ENCODE results near the gene MT1E. TPM values are rescaled to one million over a fixed set of nuclear protein-coding genes. Genes with fewer than 3 reads are reported as not detected.
"Not testable (repeated sequence)": the region's sequence is repeated elsewhere in the genome, so short reads cannot be mapped to it uniquely, and the experiment has no call there.

MT1E gene
- 100 to 1,000 TPM in 1 of 3 donors, 10 to 100 TPM in 2; 49.1 to 122 (median 71.4) TPM for total RNA-seq

DNA sequence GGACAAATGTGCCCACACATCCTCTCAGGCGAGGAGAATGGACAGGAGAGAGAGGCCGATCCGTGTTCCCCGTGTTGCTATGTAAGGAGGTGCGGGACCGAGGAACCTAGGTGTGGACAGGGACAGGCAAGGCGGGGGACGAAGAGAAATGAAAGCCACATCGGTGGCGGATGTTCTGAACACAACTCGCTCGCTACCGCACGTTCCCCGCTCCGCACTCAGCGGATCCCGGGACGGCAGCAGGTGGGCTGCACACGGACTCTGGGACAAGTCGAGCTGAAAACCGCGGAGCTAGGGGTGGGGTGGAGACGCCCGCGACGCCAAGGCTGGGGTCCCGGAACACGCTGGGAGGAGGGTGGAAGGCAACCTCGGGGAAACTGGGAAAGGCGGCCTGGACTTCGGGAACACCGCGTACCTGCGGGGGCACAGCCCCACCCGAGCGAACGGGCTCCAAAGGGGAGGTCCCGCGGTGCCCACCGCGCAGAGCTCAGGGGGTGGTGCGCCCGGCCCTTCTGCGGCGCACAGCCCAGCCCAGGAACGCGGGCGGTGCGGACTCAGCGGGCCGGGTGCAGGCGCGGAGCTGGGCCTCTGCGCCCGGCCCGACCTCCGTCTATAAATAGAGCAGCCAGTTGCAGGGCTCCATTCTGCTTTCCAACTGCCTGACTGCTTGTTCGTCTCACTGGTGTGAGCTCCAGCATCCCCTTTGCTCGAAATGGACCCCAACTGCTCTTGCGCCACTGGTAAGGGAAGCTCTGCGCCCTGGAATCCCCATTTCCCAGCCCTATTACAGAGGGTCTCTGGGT, at the start of gene MT1E:
Gene MT1E, plus strand, starts transcription at position 642 of the 803 bp plus-strand sequence. Its CDS starts 71 bp downstream, at position 713.
- no peak for DNase-seq
- peak; percentile 99 for ATAC-seq
- H3K36me3 Mint-ChIP-seq (ENCODE audit: insufficient read depth), result no peaks in the 10 kb centered on the region
- H3K4me3 Mint-ChIP-seq, result peak within 1 kb of the TSS; percentile 85
- H3K27me3 Mint-ChIP-seq (ENCODE audit: low read depth), result peaks cover 21% of the 10 kb centered on the region
- H3K9me3 Mint-ChIP-seq, result no peaks in the 10 kb centered on the region
- H3K4me1 Mint-ChIP-seq (ENCODE audit: low read depth), result peaks cover 9% of the 10 kb centered on the region

DNA sequence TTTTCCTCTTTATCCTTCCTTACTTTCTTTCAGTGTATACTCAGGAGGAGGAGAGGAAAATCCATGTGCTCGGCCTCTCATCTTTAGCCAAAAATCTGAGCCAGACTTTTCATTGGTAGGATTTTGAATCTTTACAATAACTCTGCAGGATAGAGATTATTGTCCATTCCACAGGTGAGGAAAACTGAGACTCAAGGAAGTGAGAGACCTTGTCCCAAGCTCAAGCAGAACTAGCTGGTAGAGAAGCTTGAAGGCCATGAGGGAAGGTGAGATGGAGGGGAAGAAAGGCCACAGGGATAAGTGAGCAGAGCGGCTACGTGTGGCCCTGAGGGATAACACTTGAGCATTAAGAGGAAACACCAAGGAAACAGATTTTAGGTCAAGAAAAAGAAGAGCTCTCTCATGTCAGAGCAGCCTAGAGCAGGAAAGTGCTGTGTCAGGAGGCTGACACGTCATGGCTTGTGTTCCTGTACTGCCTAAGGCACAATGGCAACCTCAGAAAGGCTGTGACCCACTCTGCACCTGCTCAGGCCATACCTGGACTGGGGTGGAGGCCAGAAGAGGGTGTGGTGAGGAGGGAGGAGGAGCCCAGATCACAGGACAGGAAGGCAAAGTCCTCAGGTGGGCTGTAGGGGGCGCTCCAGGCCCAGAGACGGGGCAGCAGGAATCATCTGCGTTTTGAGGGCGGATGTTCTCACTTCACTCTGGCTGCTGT, 48.8 kb upstream of the MT1E start:
- no peak overlapping the region for H3K4me3 Mint-ChIP-seq
- DNase-seq (peak; percentile 77), ATAC-seq (peak; percentile 100)
- peaks cover 6% of the 10 kb centered on the region for H3K9me3 Mint-ChIP-seq
- no peaks in the 10 kb centered on the region for H3K36me3 Mint-ChIP-seq (ENCODE audit: insufficient read depth)
- H3K4me1 Mint-ChIP-seq (ENCODE audit: low read depth), result peaks cover 4% of the 10 kb centered on the region
- H3K27me3 Mint-ChIP-seq (ENCODE audit: low read depth), result no peaks in the 10 kb centered on the region

DNA sequence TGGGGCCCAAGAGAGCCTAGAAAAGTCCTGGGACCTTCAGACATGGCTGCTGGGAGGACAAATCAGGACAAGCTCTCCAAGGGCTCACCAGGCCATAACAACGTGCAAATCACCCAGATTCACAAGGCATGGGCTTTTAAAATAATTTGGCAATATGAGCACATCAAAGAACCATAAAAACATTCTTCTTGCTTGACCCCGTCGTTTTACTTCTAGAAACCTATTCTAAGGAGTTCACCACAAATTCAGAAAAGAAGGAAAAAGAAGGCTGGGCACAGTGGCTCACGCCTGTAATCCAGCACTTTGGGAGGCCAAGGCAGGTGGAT, 48.3 kb upstream of the MT1E start:
- ATAC-seq (no peak), DNase-seq (no peak)
- Mint-ChIP-seq H3K4me3 (no peak overlapping the region), H3K4me1 (ENCODE audit: low read depth) (peaks cover 4% of the 10 kb centered on the region), H3K9me3 (peaks cover 6% of the 10 kb centered on the region), H3K36me3 (ENCODE audit: insufficient read depth) (no peaks in the 10 kb centered on the region), H3K27me3 (ENCODE audit: low read depth) (no peaks in the 10 kb centered on the region)

DNA sequence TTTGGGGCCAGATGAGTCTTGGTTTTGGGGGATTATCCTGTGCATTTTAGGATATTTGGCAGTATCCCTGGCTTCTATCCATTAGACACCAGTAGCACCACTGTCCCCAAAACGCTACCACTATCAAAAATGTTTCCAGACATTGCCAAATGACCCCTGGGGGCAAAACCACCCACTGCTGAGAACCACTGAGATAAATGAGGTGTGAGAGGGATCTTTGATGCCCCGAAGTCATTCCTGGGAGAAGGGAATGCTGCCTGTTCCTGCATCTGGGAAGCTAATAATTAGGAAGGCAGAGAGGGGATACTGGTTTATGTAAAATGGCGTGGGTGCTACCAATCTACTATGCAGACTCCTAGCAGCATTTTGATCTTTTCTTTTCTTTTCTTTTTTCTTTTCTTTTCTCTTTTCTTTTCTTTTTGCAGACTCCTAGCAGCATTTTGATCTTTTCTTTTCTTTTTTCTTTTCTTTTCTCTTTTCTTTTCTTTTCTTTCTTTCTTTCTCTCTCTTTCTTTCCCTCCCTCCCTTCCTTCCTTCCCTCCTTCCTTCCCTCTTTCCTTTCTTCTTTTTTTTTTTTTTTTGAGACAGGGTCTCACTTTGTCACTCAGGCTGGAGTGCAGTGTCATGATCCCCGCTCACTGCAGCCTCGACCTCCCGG, 45.1 kb upstream of the MT1E start:
- Mint-ChIP-seq H3K9me3 (no peaks in the 10 kb centered on the region), H3K27me3 (ENCODE audit: low read depth) (no peaks in the 10 kb centered on the region), H3K4me1 (ENCODE audit: low read depth) (peaks cover 4% of the 10 kb centered on the region), H3K36me3 (ENCODE audit: insufficient read depth) (no peaks in the 10 kb centered on the region), H3K4me3 (no peak overlapping the region)
- ATAC-seq (no peak), DNase-seq (no peak)

DNA sequence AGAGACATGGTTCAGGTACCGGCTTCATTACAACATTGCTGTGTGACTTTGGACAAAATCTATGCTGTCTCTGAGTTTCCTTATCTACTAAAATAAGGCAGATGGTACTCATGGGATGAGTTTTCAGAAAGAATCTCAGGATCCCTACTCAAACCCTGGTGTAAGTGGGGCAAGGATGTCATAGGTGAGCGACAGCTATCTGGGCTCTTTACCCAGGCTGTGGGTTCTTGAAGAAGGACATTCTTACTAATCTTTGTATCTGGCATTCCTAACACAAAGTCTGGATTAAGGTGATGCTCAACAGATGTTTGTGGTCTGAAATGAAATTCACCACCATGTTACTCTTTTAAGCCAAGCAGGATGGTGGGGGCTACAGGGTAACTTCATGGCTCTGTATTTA, 42.7 kb upstream of the MT1E start:
- not testable (repeated sequence) for H3K36me3 Mint-ChIP-seq (ENCODE audit: insufficient read depth); H3K9me3 Mint-ChIP-seq; ATAC-seq; H3K27me3 Mint-ChIP-seq (ENCODE audit: low read depth); DNase-seq; H3K4me1 Mint-ChIP-seq (ENCODE audit: low read depth); H3K4me3 Mint-ChIP-seq

DNA sequence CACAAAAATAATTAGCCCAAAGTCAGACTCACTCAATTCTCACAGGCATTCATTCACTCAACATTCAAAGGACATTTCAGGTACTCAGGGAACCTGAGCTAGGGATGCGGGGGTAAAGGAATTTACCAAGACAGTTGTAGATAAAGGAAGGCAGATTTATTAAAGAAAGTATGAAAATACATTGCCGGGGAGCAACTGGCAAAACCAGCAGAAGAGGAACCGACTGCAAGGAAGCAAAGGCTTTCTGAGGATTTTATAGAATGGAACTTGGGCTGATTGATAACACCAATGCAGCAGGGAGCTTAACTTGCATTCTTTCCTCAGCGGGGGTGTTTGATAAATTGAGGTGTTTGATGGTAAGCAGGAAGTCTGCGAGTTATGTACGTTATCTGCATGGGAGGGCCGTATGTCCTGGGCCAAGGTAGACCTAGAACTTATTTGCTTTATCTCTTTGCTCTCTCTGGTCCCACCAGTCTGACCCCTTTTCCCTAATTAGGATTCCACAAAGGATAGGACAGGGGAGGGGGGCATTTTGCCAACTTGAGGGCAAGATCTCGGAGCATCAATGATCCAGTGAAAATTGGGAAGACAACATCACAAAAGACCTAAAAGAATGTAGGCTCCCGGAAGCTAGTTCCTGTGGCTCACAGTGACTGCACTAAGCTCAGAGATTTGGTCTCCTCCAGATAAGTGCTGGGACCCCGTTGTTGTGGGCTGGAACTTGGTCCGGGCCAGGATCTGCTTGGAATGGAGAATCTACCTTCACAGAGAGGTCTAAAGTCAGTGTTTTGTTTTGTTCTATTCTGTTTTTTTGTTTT, 42.0 kb upstream of the MT1E start:
- Mint-ChIP-seq H3K9me3 (no peaks in the 10 kb centered on the region), H3K4me1 (ENCODE audit: low read depth) (no peaks in the 10 kb centered on the region), H3K4me3 (no peak overlapping the region), H3K27me3 (ENCODE audit: low read depth) (peaks cover under 1% of the 10 kb centered on the region), H3K36me3 (ENCODE audit: insufficient read depth) (no peaks in the 10 kb centered on the region)
- ATAC-seq (no peak), DNase-seq (no peak)

DNA sequence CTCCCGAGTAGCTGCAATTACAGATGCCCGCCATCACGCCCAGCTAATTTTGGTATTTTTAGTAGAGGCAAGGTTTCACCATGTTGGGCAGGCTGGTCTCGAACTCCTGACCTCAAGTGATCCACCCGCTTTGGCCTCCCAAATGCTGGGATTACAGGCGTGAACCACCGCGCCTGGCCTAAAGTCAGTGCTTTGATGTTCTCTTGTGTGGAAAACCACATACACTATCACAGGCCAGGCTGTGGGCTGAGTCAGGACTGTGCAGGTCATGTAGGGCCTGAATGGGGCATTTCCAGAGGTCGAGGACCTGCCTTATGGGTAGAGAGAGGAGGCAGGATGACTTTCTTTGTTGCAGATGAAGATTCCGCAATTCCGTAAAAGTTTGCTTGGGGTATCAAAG, 41.3 kb upstream of the MT1E start:
- H3K9me3 Mint-ChIP-seq, result no peaks in the 10 kb centered on the region
- H3K36me3 Mint-ChIP-seq (ENCODE audit: insufficient read depth), result no peaks in the 10 kb centered on the region
- ATAC-seq (no peak), DNase-seq (no peak)
- H3K4me3 Mint-ChIP-seq, result no peak overlapping the region
- H3K4me1 Mint-ChIP-seq (ENCODE audit: low read depth), result peaks cover 4% of the 10 kb centered on the region
- peaks cover 4% of the 10 kb centered on the region for H3K27me3 Mint-ChIP-seq (ENCODE audit: low read depth)

DNA sequence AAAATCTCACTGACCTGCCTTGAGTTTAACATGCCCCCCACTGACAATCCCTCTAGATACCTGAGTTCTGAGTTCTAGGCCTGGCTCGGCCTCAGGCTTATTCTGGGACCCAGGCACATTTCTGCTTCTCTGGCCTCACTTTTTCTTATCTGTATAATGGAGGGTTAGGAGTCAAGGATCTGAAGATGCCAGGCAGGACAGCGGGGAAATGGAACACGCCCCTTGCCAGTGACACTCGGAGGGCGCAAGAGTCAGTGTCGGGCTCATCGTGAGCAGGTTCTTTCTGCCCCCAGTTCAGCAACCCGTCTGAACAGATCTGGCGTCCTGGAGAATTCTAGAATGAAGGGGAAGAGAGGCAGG, 36.8 kb upstream of the MT1E start:
- no peak for DNase-seq
- no peaks in the 10 kb centered on the region for H3K9me3 Mint-ChIP-seq
- no peaks in the 10 kb centered on the region for H3K36me3 Mint-ChIP-seq (ENCODE audit: insufficient read depth)
- no peak for ATAC-seq
- H3K27me3 Mint-ChIP-seq (ENCODE audit: low read depth), result peaks cover 27% of the 10 kb centered on the region
- peak overlapping the region; percentile 80 for H3K4me3 Mint-ChIP-seq
- peaks cover 12% of the 10 kb centered on the region for H3K4me1 Mint-ChIP-seq (ENCODE audit: low read depth)

DNA sequence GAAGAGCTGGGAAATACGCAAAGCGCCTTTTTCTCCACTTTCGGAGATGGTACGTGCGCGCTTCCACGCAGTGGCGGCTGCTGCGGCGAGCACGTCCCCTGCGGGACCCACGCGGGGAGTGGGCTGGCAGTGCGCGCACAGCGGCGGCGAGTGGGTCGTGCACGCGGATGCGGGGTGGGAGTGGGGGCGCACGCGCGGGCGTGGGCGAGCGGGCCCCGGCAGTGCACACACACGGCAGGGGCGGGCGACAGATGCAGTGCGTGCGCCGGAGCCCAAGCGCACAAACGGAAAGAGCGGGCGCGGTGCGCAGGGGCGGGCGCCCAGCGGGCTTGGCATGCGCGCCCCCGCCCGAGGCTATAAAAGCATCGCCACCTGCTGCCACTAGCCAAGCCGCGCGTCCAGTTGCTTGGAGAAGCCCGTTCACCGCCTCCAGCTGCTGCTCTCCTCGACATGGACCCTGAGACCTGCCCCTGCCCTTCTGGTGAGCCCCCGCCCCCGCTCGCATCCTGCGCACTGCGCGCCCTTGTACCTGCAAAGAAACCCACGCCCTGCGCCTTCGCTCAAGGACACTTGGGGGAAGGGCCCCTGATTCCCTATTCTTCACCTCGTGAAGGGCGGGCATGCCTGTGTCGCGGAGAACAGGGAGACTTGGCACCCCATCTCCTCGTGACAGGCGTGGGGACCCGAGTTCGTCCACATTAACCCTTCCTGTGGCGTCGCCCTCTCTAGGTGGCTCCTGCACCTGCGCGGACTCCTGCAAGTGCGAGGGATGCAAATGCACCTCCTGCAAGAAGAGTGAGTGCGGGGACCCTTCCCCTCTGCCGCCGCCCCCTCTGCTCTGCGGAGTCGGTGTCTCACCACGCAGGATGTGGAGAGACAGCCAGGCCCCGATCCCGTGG, 36.2 kb upstream of the MT1E start, which contains the start of gene MT3:
Gene MT3, plus strand, starts transcription at position 388 of the 899 bp plus-strand sequence. Its CDS starts 63 bp downstream, at position 451.
- peaks cover 27% of the 10 kb centered on the region for H3K27me3 Mint-ChIP-seq (ENCODE audit: low read depth)
- no peaks in the 10 kb centered on the region for H3K9me3 Mint-ChIP-seq
- H3K36me3 Mint-ChIP-seq (ENCODE audit: insufficient read depth), result no peaks in the 10 kb centered on the region
- DNase-seq (peak; percentile 11), ATAC-seq (peak; percentile 74 to 89)
- peaks cover 12% of the 10 kb centered on the region for H3K4me1 Mint-ChIP-seq (ENCODE audit: low read depth)
- peak within 1 kb of the TSS; percentile 80 for H3K4me3 Mint-ChIP-seq

DNA sequence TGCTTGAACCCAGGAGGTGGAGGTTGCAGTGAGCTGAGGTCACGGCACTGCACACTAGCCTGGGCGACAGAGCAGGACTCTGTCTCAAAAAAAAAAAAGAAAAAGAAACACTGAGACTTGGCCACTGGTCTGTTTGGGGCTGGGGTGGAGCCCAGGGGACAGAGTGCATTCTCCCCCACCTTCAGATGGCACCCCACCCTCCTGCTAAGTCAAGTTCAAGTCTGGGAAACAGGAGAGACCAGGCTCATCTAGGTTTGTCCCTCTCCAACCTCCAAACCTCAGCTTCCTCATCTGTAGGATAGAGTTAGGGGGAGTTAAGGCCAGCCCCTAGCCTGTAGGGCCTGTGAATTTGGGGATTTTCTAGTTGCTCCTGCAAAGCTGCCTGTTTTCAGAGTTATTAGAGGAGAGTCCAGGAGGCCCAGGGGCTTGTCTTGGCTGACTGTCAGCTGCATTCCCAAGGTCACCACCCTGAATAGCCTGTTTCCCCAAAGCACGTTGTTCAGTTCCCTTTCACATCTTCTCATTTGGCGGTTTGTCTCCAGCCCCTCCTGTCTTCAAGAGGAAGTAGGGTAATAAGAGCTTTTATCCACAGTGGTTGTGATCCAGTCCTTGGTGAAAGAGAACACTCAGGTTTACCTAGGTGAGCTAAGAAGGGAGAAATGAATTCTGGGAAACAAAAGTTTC, 34.1 kb upstream of the MT1E start:
- DNase-seq, result no peak
- no peaks in the 10 kb centered on the region for H3K9me3 Mint-ChIP-seq
- ATAC-seq, result no peak
- H3K4me3 Mint-ChIP-seq, result no peak overlapping the region
- H3K4me1 Mint-ChIP-seq (ENCODE audit: low read depth), result peaks cover 12% of the 10 kb centered on the region
- no peaks in the 10 kb centered on the region for H3K36me3 Mint-ChIP-seq (ENCODE audit: insufficient read depth)
- H3K27me3 Mint-ChIP-seq (ENCODE audit: low read depth), result peaks cover 27% of the 10 kb centered on the region

DNA sequence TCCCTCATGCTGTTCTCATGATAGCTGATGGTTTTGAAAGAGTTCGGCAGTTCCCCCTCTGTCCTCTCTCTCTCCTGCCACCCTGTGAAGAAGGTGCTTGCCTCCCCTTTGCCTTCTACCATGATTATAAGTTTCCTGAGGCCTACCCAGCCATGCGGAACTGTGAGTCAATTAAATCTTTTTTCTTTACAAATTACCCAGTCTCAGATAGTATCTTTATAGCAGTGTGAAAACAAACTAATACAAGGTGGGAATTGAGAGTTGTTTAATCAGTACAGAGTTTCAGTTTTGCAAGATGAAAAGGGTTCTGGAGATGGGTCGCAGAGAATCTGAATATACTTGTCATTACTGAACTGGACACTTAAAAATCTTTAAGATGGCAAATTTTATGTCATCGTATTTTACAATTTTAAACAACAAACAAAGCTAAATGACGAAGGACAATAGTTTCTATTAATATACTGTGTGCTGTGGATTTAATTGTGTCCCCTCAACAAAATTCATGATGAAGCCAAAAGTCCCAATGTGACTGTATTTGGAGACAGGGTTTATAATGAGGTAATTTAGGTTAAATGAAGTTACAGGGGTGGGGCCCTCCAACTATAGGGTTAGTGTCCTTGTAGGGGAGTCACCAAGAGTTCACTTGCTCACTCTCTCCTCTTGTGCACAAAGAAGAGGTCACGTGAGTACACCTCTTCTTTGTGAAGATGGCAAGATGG, 31.8 kb upstream of the MT1E start:
- no peaks in the 10 kb centered on the region for H3K9me3 Mint-ChIP-seq
- DNase-seq, result no peak
- H3K27me3 Mint-ChIP-seq (ENCODE audit: low read depth), result peaks cover 25% of the 10 kb centered on the region
- H3K4me3 Mint-ChIP-seq, result no peak overlapping the region
- H3K4me1 Mint-ChIP-seq (ENCODE audit: low read depth), result peaks cover 12% of the 10 kb centered on the region
- no peak for ATAC-seq
- no peaks in the 10 kb centered on the region for H3K36me3 Mint-ChIP-seq (ENCODE audit: insufficient read depth)

DNA sequence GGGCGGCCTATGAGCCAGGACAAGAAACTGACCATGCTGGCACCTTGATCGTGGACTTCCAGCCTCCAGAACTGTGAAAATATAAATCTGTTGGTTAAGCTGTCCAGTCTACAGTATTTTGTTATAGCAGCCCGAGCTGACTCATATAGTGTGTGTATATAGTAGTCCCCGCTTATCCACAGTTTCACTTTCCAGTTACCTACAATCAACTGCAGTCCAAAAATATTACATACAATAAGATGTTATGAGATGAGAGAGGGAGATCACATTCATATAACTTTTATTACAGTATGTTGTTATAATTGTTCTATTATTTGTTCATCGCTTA, 31.3 kb upstream of the MT1E start:
- Mint-ChIP-seq H3K36me3 (ENCODE audit: insufficient read depth) (no peaks in the 10 kb centered on the region), H3K4me1 (ENCODE audit: low read depth) (peaks cover 8% of the 10 kb centered on the region), H3K4me3 (no peak overlapping the region), H3K9me3 (no peaks in the 10 kb centered on the region), H3K27me3 (ENCODE audit: low read depth) (peaks cover 22% of the 10 kb centered on the region)
- DNase-seq (no peak), ATAC-seq (no peak)
